ENCODE results near the gene PCMT1. TPM values are rescaled to one million over a fixed set of nuclear protein-coding genes. Genes with fewer than 3 reads are reported as not detected.

The PCMT1 gene
- total and polyA plus RNA-seq, 9 of the 15 experiments (the other 6 are each of a cell fraction or from before 2014, with no cell fraction given): 217 to 541 (median 327) TPM

GRCh38 chr6:149852180-149852579, 102.6 kb downstream of the PCMT1 start (continued):
- TF ChIP-seq SMAD4 (CRISPR knock-in tag; conservative IDR thresholded peaks at IDR 0.05) (0 out of 2 replicates have a peak, but pooled peaks have one; percentile 39), SOX6 (IDR thresholded peaks at IDR 0.05) (peak; percentile 45; the same call in 1 of the 2 replicates), STAG1 (CRISPR knock-in tag; IDR thresholded peaks at IDR 0.05; ENCODE audit: borderline replicate concordance) (no peak), ZZZ3 (IDR thresholded peaks at IDR 0.05) (no peak), RCOR1 (IDR thresholded peaks at IDR 0.05; ENCODE audit: borderline replicate concordance in 1 of 2, low read depth in 2 of 2, low read length in 2 of 2) (peak; percentile 80 to 98; a peak in 3 of 4 replicates), SIX5 (IDR thresholded peaks at IDR 0.05; ENCODE audit: borderline replicate concordance in 1 of 2, insufficient read depth in 1 of 2, low read depth in 1 of 2, low read length in 2 of 2) (no peak), TCF3 (CRISPR knock-in tag; IDR thresholded peaks at IDR 0.05) (peak; percentile 62), TEAD4 (IDR thresholded peaks at IDR 0.05; ENCODE audit: low read length) (peak; percentile 61), TEAD4 (CRISPR knock-in tag; IDR thresholded peaks at IDR 0.05; ENCODE audit: borderline replicate concordance) (no peak), THAP7 (CRISPR knock-in tag; IDR thresholded peaks at IDR 0.05) (no peak), HDAC2 (IDR thresholded peaks at IDR 0.05) (peak; percentile 96), CXXC5 (CRISPR knock-in tag; IDR thresholded peaks at IDR 0.05) (peak; percentile 65), MCM5 (IDR thresholded peaks at IDR 0.05; ENCODE audit: low read depth) (no peak), HDAC1 (IDR thresholded peaks at IDR 0.05) (peak in 1 of 2 experiments; percentile 92; a peak in 2 of 4 replicates), TAL1 (IDR thresholded peaks at IDR 0.05) (peak; percentile 29; the same call in 1 of the 2 replicates), CBFA2T3 (IDR thresholded peaks at IDR 0.05) (peak; percentile 70), POLR2A (conservative IDR thresholded peaks at IDR 0.05) (no peak)
